ENCODE measurements around the gene GFER.

GRCh38 chr16:1949507-1949906 is 34.5 kb upstream of the GFER start:
- TF ChIP-seq CTCF (IDR thresholded peaks at IDR 0.05 in 2 of 3, conservative IDR thresholded peaks at IDR 0.05 in 1 of 3; ENCODE audit: insufficient read depth in 2 of 3, low read depth in 1 of 3, low read length in 3 of 3) (no peak), HNRNPL (IDR thresholded peaks at IDR 0.05; ENCODE audit: low read depth, low read length) (no peak), PML (IDR thresholded peaks at IDR 0.05; ENCODE audit: low read length) (no peak), EP300 (IDR thresholded peaks at IDR 0.05; ENCODE audit: low read length) (no peak), TCF7 (IDR thresholded peaks at IDR 0.05; ENCODE audit: borderline replicate concordance) (no peak), TCF3 (CRISPR knock-in tag; IDR thresholded peaks at IDR 0.05) (no peak), TCF7L2 (IDR thresholded peaks at IDR 0.05; ENCODE audit: low read depth, low read length) (no peak), ATF6 (CRISPR knock-in tag; IDR thresholded peaks at IDR 0.05) (no peak), L3MBTL2 (IDR thresholded peaks at IDR 0.05) (no peak)
